NCI-H748 treated with DMSO at 0.1 percent for 48 hours (cell line): ENCODE measurements around the gene NECTIN2.
"Not testable (repeated sequence)": the region's sequence is repeated elsewhere in the genome, so short reads cannot be mapped to it uniquely, and the experiment has no call there.

Source experiments
- DNase-seq: peaks from one replicate; lab custom pipeline; 2025; lab: John Stamatoyannopoulos, UW

NECTIN2 gene

DNA sequence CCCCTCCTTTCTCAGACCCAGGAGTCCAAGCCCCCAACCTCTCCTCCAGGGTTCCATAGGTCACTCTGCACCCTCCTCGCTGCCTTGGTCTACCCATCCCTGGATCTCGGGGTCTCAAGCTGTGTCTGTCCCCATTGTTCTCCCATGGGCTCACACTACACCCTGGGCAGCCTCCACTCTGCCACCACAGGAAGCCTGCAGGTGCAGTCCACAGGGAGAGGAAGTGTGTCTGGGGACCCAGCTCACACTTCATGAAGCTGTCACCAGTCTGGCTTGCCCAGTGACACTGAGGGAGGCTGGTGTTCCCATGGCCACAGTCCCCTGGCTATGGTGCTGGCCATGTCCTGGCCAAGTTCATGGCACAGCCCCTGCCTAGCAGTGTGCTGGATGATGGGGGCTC, 5.3 kb downstream of the NECTIN2 start:
- DNase-seq: no peak

DNA sequence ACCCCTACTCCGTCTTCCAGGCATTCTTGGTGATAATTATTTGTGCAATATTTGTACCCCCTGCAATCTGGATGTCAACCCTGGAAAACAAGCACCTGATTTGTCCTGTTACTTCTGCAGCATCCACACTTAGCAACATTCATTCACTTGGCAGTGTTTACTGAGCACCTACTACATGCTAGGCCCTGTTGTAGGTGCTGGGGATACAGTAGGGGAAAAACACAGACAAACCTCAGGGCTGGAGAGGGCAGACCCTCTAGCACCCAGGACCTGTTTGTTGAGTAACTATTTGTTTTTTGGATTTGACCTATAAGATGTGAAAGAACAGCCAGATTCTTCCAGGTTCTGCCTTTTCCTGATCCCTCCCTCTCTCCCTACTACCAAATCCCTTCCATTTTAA, 9.5 kb downstream of the NECTIN2 start:
- DNase-seq: no peak

DNA sequence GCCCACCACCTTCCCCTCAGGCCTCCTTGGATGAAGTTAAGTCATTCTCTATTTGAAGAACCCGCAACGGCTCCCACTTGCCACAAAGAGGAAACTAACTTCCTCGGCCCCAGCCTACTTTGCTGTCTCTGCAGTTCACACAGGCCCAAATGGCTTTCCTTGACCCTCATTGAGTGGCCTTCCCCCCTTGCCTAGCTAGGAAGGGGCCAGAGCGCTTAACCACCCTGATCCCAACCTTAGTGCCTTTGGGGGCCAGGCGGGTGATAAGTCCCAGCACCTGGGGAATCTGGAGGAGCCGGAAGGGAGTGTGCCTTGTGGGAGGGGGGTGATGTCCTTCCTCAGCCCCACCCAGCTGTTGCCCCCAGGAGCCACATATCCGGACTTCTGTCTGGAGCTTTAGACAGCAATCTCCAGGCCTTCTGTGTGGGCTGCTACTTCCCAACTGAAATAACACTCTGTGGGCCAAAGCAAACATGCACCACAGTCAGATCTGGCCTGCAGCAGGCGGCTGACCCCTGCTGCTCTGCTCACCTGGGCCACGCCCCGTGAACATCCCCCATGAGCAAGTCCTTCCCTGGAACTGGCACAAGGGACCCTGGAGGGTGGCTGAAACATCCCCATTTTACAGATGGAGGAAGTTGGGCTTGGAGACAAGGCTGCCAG, 10.5 kb downstream of the NECTIN2 start:
- no peak for DNase-seq

DNA sequence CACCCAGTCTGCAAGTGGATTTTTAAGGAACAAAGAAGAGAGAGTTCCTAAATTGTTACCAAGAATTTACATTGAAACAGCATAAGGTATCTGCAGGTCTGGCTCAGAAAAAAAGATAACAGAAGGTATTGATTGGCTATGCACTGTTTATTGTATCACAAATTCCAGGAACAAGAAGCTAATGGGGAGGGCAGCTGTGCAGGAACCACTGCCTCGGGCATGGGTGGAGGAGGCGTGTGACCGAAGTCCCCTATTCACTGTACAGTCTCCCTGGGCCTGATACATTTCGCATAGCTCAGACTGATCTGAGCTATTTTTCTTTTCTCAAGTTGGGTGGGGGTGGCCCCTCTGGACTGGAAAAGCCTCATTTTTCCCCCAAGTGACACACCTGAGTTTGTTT, 11.7 kb downstream of the NECTIN2 start:
- no peak for DNase-seq

DNA sequence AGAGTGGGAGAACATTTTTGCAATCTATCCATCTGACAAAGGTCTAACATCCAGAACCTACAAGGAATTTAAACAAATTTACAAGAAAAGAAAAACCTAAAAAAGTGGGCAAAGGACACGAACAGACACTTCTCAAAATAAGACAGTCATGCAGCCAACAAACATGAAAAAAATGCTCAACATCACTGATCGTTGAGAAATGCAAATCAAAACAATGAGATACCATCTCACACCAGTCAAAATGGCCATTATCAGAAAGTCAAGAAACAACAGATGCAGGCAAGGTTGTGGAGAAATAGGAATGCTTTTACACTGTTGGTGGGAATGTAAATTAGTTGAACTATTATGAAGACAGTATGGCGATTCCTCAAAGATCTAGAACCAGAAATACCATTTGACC, 15.5 kb downstream of the NECTIN2 start:
- not testable (repeated sequence) for DNase-seq

DNA sequence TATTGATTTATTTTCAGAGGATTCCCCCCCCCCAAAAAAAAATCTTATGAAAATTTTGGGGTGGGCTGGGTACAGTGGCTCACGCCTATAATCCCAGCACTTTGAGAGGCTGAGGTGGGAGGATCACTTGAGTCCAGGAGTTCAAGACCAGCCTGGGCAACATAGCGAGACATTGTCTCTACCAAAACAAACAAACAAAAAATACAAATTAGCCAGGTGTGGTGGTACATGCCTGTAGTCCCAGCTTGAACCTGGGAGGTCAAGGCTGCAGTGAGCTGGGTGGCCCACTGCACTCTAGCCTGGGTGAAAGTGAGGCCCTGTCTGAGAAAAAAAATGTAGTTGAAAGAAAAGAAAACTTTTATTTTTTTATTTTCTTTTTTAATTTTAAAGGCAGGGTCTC, 17.9 kb downstream of the NECTIN2 start:
- no peak for DNase-seq

DNA sequence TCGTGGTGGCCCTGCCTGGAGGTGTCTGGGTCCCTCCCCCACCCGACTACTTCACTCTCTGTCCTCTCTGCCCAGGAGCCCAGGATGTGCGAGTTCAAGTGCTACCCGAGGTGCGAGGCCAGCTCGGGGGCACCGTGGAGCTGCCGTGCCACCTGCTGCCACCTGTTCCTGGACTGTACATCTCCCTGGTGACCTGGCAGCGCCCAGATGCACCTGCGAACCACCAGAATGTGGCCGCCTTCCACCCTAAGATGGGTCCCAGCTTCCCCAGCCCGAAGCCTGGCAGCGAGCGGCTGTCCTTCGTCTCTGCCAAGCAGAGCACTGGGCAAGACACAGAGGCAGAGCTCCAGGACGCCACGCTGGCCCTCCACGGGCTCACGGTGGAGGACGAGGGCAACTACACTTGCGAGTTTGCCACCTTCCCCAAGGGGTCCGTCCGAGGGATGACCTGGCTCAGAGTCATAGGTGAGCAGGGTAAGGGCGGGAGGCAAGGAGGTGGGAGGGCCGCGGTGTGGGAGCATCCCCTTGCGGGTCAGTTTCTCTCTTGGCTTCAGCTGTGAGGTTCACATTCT, 19.2 kb downstream of the NECTIN2 start:
- DNase-seq: no peak

DNA sequence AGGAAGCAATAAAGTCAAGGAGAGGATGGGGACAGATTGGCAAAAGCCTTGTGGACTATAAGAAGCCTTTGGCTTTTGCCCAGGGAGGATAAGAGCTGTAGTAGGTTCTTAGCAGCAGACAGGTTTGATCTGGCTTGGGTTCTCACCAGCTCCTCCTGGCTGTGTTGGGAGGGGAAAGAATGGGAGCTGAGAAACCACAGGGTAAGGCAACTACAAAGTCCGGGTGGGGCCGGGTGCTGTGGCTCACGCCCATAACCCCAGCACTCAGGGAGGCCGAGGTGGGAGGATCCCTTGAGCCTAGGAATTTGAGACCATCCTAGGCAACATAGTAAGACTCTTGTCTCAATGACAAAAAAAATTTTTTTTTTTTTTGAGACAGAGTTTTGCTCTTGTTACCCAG, 20.6 kb downstream of the NECTIN2 start:
- DNase-seq: no peak

DNA sequence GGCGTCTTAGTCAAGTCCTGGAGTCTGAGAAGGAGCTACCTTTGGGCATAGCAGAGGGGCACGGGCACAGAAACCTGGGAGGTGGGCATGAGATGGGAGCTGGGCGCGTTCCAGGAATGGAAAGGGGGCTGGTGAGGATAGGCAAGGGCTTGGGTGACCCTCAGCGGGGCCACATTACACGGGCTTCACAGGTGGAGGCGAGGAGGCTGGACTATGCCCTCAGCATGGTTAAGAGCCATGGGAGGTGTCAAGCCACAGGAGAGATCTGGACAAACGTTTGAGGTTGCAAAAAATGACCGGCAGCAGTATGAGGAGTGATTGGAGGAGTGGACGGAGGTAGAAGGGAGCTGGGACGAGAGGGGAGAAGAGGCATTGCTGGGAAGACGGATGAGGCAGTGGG, 21.5 kb downstream of the NECTIN2 start:
- DNase-seq: no peak

DNA sequence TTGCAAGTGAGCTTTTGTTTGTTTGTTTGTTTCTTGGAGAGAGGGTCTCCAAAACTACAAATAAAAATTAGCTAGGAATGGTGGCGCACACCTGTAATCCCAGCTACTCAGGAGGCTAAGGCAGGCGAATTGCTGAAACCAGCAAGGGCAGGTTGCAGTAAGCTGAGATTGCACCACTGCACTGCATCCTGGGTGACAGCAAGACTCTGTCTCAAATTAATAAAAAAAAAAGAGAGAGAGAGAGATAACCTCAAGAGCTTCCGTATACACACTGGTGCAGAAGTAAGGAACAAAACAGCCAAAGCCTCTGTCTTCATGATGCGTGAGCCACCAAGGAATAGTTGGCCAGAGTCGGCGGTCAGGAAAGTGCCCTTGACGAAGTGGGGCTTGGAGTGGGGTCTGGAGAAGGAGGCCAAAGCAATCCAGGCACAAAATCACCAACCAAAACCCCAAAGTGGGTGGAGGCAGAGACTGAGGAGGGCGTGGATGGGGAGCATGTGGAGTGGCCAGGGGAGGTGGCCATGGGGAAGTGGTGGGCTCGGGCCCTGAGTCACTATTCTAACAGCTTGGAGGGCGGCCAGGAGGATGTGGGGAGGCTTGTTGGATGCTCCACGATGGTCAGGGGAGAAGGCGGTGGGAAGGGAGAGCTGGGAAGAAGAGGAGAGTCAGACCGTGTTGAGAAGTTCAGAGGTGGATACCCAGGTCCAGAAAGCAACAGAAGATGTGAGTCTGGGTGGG, 23.8 kb downstream of the NECTIN2 start:
- DNase-seq: no peak

DNA sequence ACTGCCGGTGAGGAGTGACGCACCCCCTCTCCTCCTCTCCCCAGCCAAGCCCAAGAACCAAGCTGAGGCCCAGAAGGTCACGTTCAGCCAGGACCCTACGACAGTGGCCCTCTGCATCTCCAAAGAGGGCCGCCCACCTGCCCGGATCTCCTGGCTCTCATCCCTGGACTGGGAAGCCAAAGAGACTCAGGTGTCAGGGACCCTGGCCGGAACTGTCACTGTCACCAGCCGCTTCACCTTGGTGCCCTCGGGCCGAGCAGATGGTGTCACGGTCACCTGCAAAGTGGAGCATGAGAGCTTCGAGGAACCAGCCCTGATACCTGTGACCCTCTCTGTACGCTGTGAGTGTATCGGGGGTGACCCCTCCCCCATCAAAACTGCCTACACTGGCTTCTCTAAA, 25.7 kb downstream of the NECTIN2 start:
- no peak for DNase-seq

DNA sequence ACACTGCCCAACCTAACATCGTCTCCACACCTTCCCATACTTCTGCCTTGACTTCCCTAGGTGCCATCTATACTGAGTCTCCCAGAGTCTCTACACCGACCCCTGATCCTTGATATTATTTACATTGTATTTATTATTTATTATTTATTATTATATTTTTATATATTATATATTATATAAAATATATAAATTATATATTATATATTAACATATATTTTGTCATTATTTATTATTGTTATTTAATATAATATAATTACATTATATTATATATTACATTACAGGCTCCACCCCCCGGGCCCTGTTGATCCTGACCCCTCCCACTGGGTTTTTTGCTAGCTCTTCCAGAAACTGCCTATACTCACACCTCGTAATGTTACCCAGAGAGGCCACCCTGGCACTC, 26.6 kb downstream of the NECTIN2 start:
- no peak for DNase-seq

DNA sequence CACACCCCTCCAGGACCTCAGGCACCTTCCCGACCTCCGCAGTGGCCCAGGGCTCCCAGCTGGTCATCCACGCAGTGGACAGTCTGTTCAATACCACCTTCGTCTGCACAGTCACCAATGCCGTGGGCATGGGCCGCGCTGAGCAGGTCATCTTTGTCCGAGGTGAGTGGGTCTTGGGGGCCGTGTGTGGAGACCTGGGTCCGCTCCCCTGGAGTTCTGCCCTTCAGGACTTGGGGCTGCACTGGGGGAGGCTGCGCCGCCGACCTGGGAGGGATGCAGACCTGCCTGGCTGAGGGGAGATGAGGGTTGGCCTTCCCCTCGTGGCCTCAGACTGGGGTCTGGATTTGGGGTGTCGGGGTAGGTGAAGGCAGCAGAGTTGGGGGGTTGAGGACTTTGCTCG, 28.2 kb downstream of the NECTIN2 start:
- DNase-seq: no peak

DNA sequence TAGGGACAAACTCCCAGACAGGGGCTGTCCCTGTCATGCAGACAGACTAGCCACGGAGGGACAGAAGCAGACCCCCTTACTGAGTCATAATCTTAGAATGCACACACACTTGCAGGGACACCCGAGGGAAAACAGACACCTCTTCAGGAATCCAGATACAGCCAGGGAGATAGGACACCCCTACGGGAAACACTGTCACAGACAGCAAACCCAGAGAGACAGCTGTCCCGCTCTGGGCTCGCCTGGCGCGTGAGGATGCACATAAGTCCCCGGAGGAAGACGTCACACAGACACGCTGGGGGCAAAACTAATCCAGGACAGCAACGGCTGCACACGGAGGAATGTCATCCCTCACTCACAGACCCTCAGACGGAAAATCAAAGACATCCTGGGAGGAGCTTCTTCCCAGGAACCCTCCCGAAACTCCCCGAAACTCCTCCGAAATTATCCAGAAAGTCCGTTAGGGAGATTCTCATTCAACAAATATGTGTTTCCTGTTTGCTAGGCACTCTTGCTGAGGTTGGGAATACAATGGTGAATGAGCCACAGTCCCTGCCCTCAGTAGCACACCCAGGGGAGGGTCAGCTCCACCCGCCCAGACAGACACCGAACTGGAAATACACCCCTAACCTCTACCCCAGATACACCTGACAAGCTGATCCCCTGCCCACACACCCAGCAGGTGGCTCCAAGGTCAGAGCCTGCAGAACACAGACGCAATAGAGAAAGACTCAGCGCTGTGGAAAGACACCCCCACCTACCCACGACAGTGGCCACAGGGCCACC, 29.8 kb downstream of the NECTIN2 start:
- no peak for DNase-seq

DNA sequence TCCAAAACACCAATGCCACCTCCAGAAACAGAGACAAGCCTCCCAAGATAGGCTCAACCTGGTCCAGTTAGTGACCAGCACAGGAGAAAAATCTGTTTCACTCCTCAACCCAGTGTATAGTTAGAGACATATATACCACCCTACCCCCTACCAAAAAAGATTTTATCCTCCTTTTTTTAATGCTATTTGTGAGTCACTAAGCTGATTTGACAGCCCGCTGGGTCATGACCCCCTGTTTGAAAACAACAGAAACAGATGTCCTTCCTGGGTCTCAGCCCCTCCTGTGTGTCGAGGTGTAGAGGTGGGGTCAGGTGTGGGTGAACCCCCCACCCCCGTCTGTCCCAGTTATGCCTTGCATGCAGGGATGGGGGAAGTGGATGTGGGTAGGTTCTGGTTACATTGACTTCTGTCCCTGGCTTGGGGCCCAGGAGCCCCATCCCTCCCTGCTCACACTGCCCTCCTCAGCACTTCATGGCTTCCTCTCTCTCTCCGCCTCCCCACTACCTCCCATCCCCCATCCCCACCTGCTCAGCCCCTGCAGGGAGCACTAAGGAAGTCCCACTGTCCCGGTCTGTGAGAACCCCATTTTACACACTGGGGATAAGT, 30.9 kb downstream of the NECTIN2 start:
- no peak for DNase-seq

DNA sequence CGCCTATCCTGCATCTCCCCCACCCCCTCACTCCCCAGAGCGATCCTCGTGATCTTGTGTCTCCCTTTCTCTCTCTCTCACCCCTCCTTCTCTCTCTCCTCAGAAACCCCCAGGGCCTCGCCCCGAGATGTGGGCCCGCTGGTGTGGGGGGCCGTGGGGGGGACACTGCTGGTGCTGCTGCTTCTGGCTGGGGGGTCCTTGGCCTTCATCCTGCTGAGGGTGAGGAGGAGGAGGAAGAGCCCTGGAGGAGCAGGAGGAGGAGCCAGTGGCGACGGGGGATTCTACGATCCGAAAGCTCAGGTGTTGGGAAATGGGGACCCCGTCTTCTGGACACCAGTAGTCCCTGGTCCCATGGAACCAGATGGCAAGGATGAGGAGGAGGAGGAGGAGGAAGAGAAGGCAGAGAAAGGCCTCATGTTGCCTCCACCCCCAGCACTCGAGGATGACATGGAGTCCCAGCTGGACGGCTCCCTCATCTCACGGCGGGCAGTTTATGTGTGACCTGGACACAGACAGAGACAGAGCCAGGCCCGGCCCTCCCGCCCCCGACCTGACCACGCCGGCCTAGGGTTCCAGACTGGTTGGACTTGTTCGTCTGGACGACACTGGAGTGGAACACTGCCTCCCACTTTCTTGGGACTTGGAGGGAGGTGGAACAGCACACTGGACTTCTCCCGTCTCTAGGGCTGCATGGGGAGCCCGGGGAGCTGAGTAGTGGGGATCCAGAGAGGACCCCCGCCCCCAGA, 32.2 kb downstream of the NECTIN2 start:
- DNase-seq: no peak

DNA sequence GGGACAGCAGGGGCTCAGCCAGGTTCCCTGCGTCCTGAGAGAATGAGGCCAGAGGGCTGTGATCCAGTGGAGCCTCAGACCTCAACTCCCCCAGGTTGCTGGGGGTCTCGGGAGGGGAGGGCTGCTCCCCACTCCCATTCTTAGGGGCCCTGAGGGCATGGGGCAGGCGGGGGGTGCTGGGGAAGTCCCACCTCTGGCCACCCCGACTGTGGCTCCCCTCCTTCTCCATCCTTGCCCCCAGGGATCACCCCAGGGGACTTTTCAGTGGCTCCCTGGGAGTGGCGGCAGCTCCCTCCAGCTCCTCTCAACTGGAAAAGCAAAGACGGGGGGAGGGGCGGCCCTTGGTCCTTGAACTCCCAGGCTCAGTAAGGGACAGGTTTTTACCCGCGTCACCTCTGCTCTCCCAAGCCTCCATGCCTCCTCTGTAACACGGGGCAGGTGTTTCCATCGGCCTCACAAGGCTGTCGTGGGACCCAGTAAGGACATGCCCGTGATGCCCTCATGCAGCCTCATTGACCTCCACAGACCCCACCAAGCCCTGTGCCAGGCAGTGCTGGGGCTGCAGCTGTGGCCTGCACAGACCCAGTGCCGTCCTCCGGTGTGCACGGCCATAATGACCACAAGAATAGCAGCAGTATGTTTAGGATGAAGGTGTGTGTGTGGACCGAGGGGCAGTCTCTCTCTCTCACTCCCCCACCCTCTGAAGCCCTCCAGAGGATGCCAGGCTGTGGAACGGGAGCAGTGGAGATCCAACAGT, 33.4 kb downstream of the NECTIN2 start:
- DNase-seq: no peak

DNA sequence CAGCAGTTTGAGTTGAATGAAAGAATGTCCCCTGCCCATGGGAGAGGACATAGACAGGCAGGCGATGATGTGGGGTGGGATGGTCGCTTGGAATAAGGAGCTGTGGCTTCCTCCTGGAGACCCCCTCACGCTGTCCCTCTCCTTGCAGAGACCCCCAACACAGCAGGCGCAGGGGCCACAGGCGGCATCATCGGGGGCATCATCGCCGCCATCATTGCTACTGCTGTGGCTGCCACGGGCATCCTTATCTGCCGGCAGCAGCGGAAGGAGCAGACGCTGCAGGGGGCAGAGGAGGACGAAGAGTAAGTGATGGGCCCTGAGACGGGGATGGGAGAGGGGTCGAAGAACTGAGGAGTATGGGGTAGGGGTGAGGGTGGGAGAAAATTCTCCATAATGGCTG, 36.0 kb downstream of the NECTIN2 start:
- no peak for DNase-seq

DNA sequence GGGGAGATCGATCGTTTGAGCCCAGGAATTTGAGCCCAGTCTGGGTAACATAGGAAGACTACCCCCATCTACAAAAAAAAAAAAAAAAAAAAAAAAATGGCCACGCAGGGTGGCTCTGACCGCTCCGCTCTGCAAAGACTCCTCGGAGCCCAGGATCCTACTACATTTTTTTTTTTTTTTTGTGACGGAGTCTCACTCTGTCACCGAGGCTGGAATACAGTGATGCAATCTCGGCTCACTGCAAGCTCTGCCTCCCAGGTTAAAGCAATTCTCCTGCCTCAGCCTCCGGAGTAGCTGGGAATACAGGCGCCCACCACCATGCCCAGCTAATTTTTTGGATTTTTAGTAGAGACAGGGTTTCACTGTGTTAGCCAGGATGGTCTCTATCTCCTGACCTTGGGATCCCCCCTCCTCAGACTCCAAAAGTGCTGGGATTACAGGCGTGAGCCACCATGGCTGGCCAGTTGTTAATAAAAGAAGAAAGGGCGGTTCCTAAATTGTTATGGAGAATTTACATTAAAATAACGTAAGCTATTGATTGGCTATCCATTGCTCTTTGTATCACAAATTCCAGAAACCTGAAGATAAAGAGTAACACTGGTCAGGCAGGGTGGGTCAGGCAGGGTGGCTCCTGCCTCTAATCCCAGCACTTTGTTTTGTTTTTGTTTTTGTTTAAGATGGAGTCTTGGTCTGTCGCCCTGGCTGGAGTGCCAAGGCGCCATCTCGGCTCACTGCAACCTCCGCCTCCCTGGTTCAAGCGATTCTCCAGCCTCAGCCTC, 36.7 kb downstream of the NECTIN2 start:
- not testable (repeated sequence) for DNase-seq

DNA sequence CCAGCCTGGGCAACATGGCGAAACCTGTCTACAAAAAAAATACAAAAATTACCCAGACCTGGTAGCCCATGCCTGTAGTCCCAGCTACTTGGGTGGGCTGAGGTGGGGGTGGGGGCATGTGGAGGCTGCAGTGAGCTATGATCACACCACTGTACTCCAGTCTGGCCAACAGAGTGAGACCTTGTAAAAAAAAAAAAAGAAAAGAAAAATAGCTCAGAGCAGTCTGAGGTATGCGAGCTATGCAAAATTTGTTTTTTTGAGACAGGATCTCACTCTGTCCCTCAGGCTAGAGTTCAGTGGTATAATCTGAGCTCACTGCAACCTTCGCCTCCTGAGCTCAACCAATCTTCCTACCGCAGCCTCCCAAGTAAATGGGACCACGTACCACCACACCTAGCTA, 37.8 kb downstream of the NECTIN2 start:
- no peak for DNase-seq
